H9 (cell line): Measurements from ENCODE around the gene SDK2. TPM values are rescaled to one million over a fixed set of nuclear protein-coding genes. Genes with fewer than 3 reads are reported as not detected.

Experiments used
- DNase-seq: peaks from one replicate; pipeline ENCODE4 v3.0.0-alpha.2; 2017
- H2AFZ ChIP-seq: one replicate; pipeline ENCODE4 v1.6.1; 2013; ENCODE audit warnings: mild to moderate bottlenecking, low read length, control low read depth, moderate library complexity
- H2AK5ac ChIP-seq: 2 replicates; pipeline ENCODE4 v1.6.1; 2013; ENCODE audit warnings: low read length, control low read depth, mixed read lengths; ENCODE audit not compliant: insufficient read length
- H2BK120ac ChIP-seq: one replicate; pipeline ENCODE4 v1.6.1; 2013; ENCODE audit warnings: low read depth, mild to moderate bottlenecking, low read length, control low read depth, inconsistent platforms; ENCODE audit not compliant: poor library complexity, severe bottlenecking
- H2BK12ac ChIP-seq: 2 replicates; pipeline ENCODE4 v1.6.1; 2013; ENCODE audit warnings: low read length, control low read depth, mixed read lengths, low read depth; ENCODE audit not compliant: insufficient read length
- H2BK15ac ChIP-seq: 2 replicates; pipeline ENCODE4 v1.6.1; 2013; ENCODE audit warnings: low read depth, low read length, control low read depth
- H2BK20ac ChIP-seq: one replicate; pipeline ENCODE4 v1.6.1; 2013; ENCODE audit warnings: low read depth, mild to moderate bottlenecking, low read length, control low read depth, inconsistent platforms; ENCODE audit not compliant: poor library complexity, severe bottlenecking
- H2BK5ac ChIP-seq: 2 replicates; pipeline ENCODE4 v1.6.1; 2013; ENCODE audit warnings: low read length, control low read depth, mixed read lengths; ENCODE audit not compliant: insufficient read length
- H3K14ac ChIP-seq: 2 replicates; pipeline ENCODE4 v1.6.1; 2013; ENCODE audit warnings: low read length, control low read depth; ENCODE audit not compliant: insufficient read depth
- H3K18ac ChIP-seq: 2 replicates; pipeline ENCODE4 v1.6.1; 2013; ENCODE audit warnings: low read depth, mild to moderate bottlenecking, mixed read lengths, low read length, control low read depth; ENCODE audit not compliant: insufficient read length
- H3K23ac ChIP-seq: 2 replicates; pipeline ENCODE4 v1.6.1; 2013; ENCODE audit warnings: low read length, control low read depth, mixed read lengths, low read depth; ENCODE audit not compliant: insufficient read length
- H3K23me2 ChIP-seq: 2 replicates; pipeline ENCODE4 v1.6.1; 2013; ENCODE audit warnings: low read depth, mild to moderate bottlenecking, mixed read lengths, low read length, control low read depth; ENCODE audit not compliant: insufficient read length, poor library complexity, severe bottlenecking
- H3K27ac ChIP-seq: 2 replicates; pipeline ENCODE4 v1.5.1; 2013; ENCODE audit warnings: low read length, control low read depth, mixed read lengths, low read depth; ENCODE audit not compliant: insufficient read length
- H3K27me3 ChIP-seq: 2 replicates; pipeline ENCODE4 v1.6.1; 2013; ENCODE audit warnings: low read length, control low read depth, inconsistent platforms; ENCODE audit not compliant: insufficient read depth
- H3K4ac ChIP-seq: 2 replicates; pipeline ENCODE4 v1.6.1; 2013; ENCODE audit warnings: low read depth, mild to moderate bottlenecking, control low read depth, inconsistent platforms, low read length, moderate library complexity
- H3K4me1 ChIP-seq: 2 replicates; pipeline ENCODE4 v1.6.1; 2013; ENCODE audit warnings: low read length, control low read depth, inconsistent platforms; ENCODE audit not compliant: insufficient read depth
- H3K4me2 ChIP-seq: 2 replicates; pipeline ENCODE4 v1.6.1; 2013; ENCODE audit warnings: low read length, control low read depth, mixed read lengths; ENCODE audit not compliant: insufficient read length, insufficient read depth
- H3K56ac ChIP-seq: 2 replicates; pipeline ENCODE4 v1.6.1; 2013; ENCODE audit warnings: low read depth, mild to moderate bottlenecking, mixed read lengths, low read length, control low read depth; ENCODE audit not compliant: insufficient read length
- H3K79me1 ChIP-seq: 2 replicates; pipeline ENCODE4 v1.6.1; 2013; ENCODE audit warnings: low read depth, mild to moderate bottlenecking, moderate library complexity, low read length, control low read depth, inconsistent platforms; ENCODE audit not compliant: insufficient read depth, poor library complexity, severe bottlenecking
- H3K79me2 ChIP-seq: 2 replicates; pipeline ENCODE4 v1.6.1; 2013; ENCODE audit warnings: low read length, control low read depth, inconsistent platforms; ENCODE audit not compliant: insufficient read depth
- H3K9ac ChIP-seq: 2 replicates; pipeline ENCODE4 v1.6.1; 2013; ENCODE audit warnings: low read length, control low read depth, mixed read lengths; ENCODE audit not compliant: insufficient read length; ENCODE audit errors: extremely low read depth
- H3K9me3 ChIP-seq: one replicate; pipeline ENCODE4 v1.6.1; 2013; ENCODE audit warnings: low read depth, low read length, inconsistent platforms; ENCODE audit not compliant: control insufficient read depth
- H3T11ph ChIP-seq: one replicate; pipeline ENCODE4 v1.6.1; 2013; ENCODE audit warnings: mild to moderate bottlenecking, low read length, control low read depth, inconsistent platforms
- H4K20me1 ChIP-seq: one replicate; pipeline ENCODE4 v1.6.1; 2013; ENCODE audit not compliant: control insufficient read depth, insufficient read length, insufficient read depth
- H4K5ac ChIP-seq: 2 replicates; pipeline ENCODE4 v1.6.1; 2013; ENCODE audit warnings: low read depth, mild to moderate bottlenecking, mixed read lengths, low read length, control low read depth; ENCODE audit not compliant: insufficient read length
- H4K8ac ChIP-seq: replicated peaks from 2 replicates; pipeline ENCODE4 v1.6.1; 2013; ENCODE audit warnings: low read length, control low read depth, mixed read lengths, low read depth; ENCODE audit not compliant: insufficient read length
- H4K91ac ChIP-seq: 2 replicates; pipeline ENCODE4 v1.6.1; 2013; ENCODE audit warnings: low read depth, mild to moderate bottlenecking, moderate library complexity, mixed read lengths, low read length, control low read depth; ENCODE audit not compliant: insufficient read length
- H3K27ac Mint-ChIP-seq, 3 experiments: 2 replicates in 2 of 3; 3 replicates in 1 of 3; pipeline ENCODE4 v1.8.0; 2020 to 2021; ENCODE audit warnings: mixed read lengths in 3 of 3, mild to moderate bottlenecking in 1 of 3, moderate library complexity in 1 of 3
- H3K27me3 Mint-ChIP-seq: 2 replicates; pipeline ENCODE4 v1.8.0; 2021; ENCODE audit warnings: low read depth, mild to moderate bottlenecking, moderate library complexity, mixed read lengths
- H3K36me3 Mint-ChIP-seq, 3 experiments: 2 replicates in 2 of 3; 3 replicates in 1 of 3; pipeline ENCODE4 v1.8.0; 2020 to 2021; ENCODE audit warnings: low read depth in 3 of 3, mixed read lengths in 3 of 3; ENCODE audit not compliant: insufficient read depth in 1 of 3
- H3K4me1 Mint-ChIP-seq, 2 experiments: 2 replicates each; pipeline ENCODE4 v1.8.0; 2020; ENCODE audit warnings: mixed read lengths in 2 of 2
- H3K4me3 Mint-ChIP-seq, 2 experiments: 2 replicates in 1 of 2; 3 replicates in 1 of 2; pipeline ENCODE4 v1.8.0; 2020 to 2021; ENCODE audit warnings: mild to moderate bottlenecking in 2 of 2, mixed read lengths in 2 of 2, moderate library complexity in 1 of 2
- H3K9me3 Mint-ChIP-seq, 2 experiments: 2 replicates in 1 of 2; 3 replicates in 1 of 2; pipeline ENCODE4 v1.8.0; 2020; ENCODE audit warnings: mild to moderate bottlenecking in 2 of 2, mixed read lengths in 2 of 2, moderate library complexity in 1 of 2
- WGBS: extraction: QIAGEN DNeasy Blood & Tissue Kit; methylation state at CpG from one replicate; pipeline ENCODE4 v1.1.7; 2013; ENCODE audit warnings: missing lambda C conversion rate, low lambda C conversion rate, mixed read lengths; ENCODE audit not compliant: insufficient read length; ENCODE audit errors: extremely low coverage; 5-methylcytosine and 5-hydroxymethylcytosine counted together
- total RNA-seq: library from RNA; stranded (reverse); gene quantifications from 2 replicates; pipeline ENCODE4 v1.2.1, GENCODE V29; 2021
- TF ChIP-seq, protein P1 (sequence below): fragments of 200-600 bp; sonication (generic); conservative IDR thresholded peaks from 3 replicates; pipeline ENCODE4 v1.8.0; 2021; ENCODE audit warnings: antibody characterized with exemption, mild to moderate bottlenecking

The SDK2 gene
- total RNA-seq, 1 experiment from 2014 or later = 9.1 TPM

DNA sequence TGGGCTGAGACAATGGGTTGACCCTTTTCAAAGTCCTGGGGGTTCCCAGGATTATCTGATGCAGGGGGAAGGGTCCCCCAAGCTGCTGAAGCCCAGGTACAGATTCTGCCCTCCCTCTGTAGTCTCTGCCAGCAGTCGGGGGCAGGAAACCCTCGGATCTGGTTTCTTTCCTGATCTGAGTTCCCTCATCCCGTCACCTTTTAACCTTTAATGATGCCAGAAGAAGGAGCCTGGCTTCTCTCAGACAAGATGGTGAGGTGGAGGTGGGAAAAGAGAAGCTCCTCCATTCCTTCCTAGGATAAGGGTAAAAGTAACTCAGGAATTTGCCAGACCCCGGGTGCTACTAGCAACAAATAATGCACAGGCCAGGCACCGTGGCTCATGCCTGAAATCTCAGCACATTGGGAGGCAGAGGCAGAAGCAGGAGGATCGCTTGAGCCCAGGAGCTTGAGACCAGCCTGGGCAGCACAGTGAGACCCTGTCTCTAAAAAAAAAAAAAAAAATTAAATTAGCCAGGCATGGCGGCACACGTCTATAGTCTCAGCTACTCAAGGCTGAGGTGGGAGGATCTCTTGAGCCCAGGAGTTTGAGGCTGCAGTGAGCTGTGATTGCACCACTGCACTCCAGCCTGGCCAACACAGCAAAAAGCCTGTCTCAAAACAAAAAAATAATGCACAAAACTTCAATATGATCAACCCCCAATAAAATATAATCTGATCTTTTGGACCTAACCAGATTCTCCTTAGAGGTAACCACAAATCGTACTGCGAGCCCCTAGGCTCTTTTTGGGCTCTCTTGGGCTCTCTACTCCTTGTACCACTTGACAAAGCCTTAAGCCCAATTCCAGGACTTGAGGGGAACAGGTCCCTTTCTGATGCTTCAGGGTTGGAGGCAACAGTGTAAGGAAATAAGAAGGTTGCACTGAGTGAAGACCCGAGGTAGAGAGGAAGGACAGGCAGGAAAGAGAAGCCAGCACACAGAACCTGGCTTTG is 338.1 kb downstream of the SDK2 start:
- no peak overlapping the region for H2BK12ac ChIP-seq
- WGBS = no CpG with 5 or more reads among the region's 11 CpGs
- H3K4me2 ChIP-seq = no peak overlapping the region
- no peak overlapping the region for H2BK120ac ChIP-seq
- Mint-ChIP-seq H3K4me3 (no peak overlapping the region; a peak in 1 of 5 replicates), H3K4me1 (peaks cover 38 to 42% of the 10 kb centered on the region in 2 experiments), H3K27me3 (no peaks in the 10 kb centered on the region), H3K9me3 (no peaks in the 10 kb centered on the region), H3K27ac (peak overlapping the region in 1 of 3 experiments; percentile 76; a peak in 1 of 7 replicates), H3K36me3 (peaks cover 0 to 4% (median 0%) of the 10 kb centered on the region in 3 experiments; a peak in 3 of 7 replicates)
- no peak overlapping the region for H4K91ac ChIP-seq
- no peak overlapping the region for H3K23ac ChIP-seq
- no peak overlapping the region for H4K8ac ChIP-seq
- DNase-seq = no peak
- no peaks in the 10 kb centered on the region for H3K79me2 ChIP-seq
- no peak overlapping the region for H3K4ac ChIP-seq
- H3K4me1 ChIP-seq = peaks cover 6% of the 10 kb centered on the region; the same call in 1 of the 2 replicates
- H2BK5ac ChIP-seq = no peak overlapping the region
- no peak overlapping the region for H3K18ac ChIP-seq
- no peaks in the 10 kb centered on the region for H4K20me1 ChIP-seq
- H2AFZ ChIP-seq = no peak overlapping the region
- no peaks in the 10 kb centered on the region for H3K9me3 ChIP-seq
- no peaks in the 10 kb centered on the region for H3K27me3 ChIP-seq
- H3K9ac ChIP-seq = no peak overlapping the region
- no peak overlapping the region for H2AK5ac ChIP-seq
- no peak overlapping the region for H2BK20ac ChIP-seq
- no peak overlapping the region for H3K14ac ChIP-seq
- H3T11ph ChIP-seq = no peak overlapping the region
- no peak overlapping the region for H3K56ac ChIP-seq
- no peak overlapping the region for H3K27ac ChIP-seq
- TF ChIP-seq, protein P1, sequence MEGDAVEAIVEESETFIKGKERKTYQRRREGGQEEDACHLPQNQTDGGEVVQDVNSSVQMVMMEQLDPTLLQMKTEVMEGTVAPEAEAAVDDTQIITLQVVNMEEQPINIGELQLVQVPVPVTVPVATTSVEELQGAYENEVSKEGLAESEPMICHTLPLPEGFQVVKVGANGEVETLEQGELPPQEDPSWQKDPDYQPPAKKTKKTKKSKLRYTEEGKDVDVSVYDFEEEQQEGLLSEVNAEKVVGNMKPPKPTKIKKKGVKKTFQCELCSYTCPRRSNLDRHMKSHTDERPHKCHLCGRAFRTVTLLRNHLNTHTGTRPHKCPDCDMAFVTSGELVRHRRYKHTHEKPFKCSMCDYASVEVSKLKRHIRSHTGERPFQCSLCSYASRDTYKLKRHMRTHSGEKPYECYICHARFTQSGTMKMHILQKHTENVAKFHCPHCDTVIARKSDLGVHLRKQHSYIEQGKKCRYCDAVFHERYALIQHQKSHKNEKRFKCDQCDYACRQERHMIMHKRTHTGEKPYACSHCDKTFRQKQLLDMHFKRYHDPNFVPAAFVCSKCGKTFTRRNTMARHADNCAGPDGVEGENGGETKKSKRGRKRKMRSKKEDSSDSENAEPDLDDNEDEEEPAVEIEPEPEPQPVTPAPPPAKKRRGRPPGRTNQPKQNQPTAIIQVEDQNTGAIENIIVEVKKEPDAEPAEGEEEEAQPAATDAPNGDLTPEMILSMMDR = no peak
- no peak overlapping the region for H4K5ac ChIP-seq
- no peaks in the 10 kb centered on the region for H3K79me1 ChIP-seq
- H3K23me2 ChIP-seq = peaks cover 6% of the 10 kb centered on the region
- no peak overlapping the region; the same call in 1 of the 2 replicates for H2BK15ac ChIP-seq
